ENCODE results near the gene SCOC. TPM values are rescaled to one million over a fixed set of nuclear protein-coding genes. Genes with fewer than 3 reads are reported as not detected.
A peak's percentile ranks its signal among the peaks of the same experiment; 100 is the strongest.

SCOC gene
- total RNA-seq, 1 donor from 2014 or later = 45.4 TPM

DNA sequence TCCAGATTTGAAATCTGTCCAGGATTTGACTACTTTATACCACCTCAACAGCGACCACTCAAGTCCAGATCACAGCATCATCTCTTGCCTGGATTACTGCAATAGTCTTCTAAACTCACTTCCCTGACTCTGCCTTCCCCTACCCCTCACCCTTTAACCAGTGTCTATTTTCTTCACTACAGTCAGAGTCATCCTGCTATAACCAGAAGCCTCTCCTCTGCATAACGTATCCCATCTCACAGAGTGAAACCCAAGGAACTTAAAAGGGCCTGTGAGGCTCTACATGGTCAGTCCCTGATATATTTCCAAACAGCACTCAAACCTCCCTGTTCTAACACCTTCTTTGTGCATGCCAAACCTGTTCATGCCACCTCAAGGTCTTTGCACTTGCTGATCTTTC, 40.7 kb upstream of the SCOC start:
- H3K4me1 ChIP-seq = no peaks in the 10 kb centered on the region
- intact Hi-C loops (cut with DNase I) = no loop called here
- no peaks in the 10 kb centered on the region for H3K27me3 ChIP-seq
- ATAC-seq (no peak), DNase-seq (no peak)
- TF ChIP-seq, protein P1, sequence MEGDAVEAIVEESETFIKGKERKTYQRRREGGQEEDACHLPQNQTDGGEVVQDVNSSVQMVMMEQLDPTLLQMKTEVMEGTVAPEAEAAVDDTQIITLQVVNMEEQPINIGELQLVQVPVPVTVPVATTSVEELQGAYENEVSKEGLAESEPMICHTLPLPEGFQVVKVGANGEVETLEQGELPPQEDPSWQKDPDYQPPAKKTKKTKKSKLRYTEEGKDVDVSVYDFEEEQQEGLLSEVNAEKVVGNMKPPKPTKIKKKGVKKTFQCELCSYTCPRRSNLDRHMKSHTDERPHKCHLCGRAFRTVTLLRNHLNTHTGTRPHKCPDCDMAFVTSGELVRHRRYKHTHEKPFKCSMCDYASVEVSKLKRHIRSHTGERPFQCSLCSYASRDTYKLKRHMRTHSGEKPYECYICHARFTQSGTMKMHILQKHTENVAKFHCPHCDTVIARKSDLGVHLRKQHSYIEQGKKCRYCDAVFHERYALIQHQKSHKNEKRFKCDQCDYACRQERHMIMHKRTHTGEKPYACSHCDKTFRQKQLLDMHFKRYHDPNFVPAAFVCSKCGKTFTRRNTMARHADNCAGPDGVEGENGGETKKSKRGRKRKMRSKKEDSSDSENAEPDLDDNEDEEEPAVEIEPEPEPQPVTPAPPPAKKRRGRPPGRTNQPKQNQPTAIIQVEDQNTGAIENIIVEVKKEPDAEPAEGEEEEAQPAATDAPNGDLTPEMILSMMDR (IDR thresholded peaks at IDR 0.05) = no peak
- no peak overlapping the region for H3K27ac ChIP-seq
- H3K36me3 ChIP-seq = no peaks in the 10 kb centered on the region
- H3K9me3 ChIP-seq = no peaks in the 10 kb centered on the region
- no peak overlapping the region for H3K4me3 ChIP-seq

DNA sequence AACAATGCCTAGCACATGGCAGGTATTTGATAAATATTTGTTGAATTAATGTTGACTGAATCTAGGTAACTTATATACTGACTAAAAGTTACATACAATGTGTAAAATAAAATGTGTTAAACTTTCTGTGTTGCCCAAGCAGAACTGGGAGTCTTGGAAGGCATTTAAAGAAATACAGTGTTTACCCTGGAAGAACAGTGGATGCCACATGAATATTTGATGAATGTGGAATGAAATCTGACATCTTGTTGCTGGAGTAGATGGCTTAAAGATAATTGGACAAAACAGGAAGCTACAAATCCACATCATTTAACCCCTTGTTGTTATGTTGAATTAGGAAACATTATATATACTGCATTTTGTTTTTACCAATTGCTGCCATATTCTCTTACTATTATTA, 39.9 kb upstream of the SCOC start:
- Histone ChIP-seq H3K27ac (no peak overlapping the region), H3K4me3 (no peak overlapping the region), H3K4me1 (no peaks in the 10 kb centered on the region), H3K27me3 (no peaks in the 10 kb centered on the region), H3K9me3 (no peaks in the 10 kb centered on the region), H3K36me3 (no peaks in the 10 kb centered on the region)
- TF ChIP-seq, protein P1 (IDR thresholded peaks at IDR 0.05) = no peak
- DNase-seq (no peak), ATAC-seq (no peak)
- intact Hi-C loops (cut with DNase I) = no loop called here

DNA sequence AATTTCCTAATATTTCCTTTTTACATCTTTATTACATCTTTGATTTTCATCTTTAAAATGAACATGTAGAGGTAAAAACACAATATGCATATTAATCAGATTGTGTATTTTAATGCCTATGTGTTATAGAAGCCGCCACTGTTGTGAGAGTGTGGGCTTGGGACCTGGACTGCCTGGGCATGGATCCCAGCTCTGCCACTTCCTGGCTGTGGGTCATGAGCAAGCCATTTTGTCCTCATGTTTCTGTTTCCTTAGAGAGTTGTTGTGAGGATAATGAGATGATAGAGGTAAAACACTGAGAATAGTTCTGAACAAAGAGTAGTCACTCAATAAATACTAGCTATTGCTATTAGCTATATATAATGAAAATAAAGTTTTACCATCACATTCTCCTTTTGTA, 38.4 kb upstream of the SCOC start:
- TF ChIP-seq, protein P1 (IDR thresholded peaks at IDR 0.05) = no peak
- no peaks in the 10 kb centered on the region for H3K27me3 ChIP-seq
- no peak overlapping the region for H3K27ac ChIP-seq
- ATAC-seq = no peak
- H3K4me1 ChIP-seq = no peaks in the 10 kb centered on the region
- DNase-seq = no peak
- H3K36me3 ChIP-seq = no peaks in the 10 kb centered on the region
- no peaks in the 10 kb centered on the region for H3K9me3 ChIP-seq
- H3K4me3 ChIP-seq = no peak overlapping the region
- intact Hi-C loops (cut with DNase I) = no loop called here

DNA sequence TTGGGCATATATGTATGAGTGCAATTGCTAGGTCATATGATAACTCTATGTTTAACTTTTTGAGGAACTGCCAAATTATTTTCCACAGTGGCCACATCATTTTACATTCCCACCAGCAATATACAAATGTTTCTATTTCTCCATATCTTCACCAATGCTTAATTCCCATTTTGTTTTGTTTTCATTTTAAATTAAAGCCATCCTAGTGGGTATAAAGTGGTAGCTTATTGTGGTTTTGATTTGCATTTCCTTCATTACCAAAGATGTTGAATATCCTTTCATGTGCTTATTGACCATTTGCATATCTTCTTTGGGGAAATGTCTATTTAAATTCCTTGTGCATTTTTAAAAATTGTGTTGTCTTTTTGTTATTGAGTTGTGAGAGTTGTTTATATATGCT, 36.7 kb upstream of the SCOC start:
- no peaks in the 10 kb centered on the region for H3K4me1 ChIP-seq
- intact Hi-C loops (cut with DNase I) = no loop called here
- DNase-seq (no peak), ATAC-seq (no peak)
- no peaks in the 10 kb centered on the region for H3K27me3 ChIP-seq
- TF ChIP-seq, protein P1 (IDR thresholded peaks at IDR 0.05) = no peak
- H3K4me3 ChIP-seq = no peak overlapping the region
- no peak overlapping the region for H3K27ac ChIP-seq
- H3K9me3 ChIP-seq = no peaks in the 10 kb centered on the region
- H3K36me3 ChIP-seq = no peaks in the 10 kb centered on the region

DNA sequence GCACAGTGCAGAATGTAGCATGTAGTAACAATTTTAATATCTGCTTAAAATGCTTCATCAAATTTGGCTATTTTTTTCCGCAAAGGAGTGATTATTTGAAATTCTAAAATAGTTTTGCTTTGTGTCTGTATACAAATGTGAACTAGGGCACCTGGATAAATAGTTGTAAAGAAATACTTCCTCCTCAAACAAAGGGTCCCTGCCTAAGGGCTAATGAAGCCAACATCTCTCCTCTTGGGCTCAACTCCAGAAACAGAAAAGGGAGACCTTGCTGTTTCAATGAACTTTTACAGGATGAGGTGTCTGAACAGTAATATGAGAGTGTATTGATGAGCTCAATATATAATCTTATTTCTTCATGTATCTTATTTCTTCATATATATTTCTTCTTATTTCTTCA, 30.8 kb upstream of the SCOC start:
- H3K27me3 ChIP-seq = no peaks in the 10 kb centered on the region
- no peaks in the 10 kb centered on the region for H3K4me1 ChIP-seq
- no peaks in the 10 kb centered on the region for H3K9me3 ChIP-seq
- no peak overlapping the region for H3K27ac ChIP-seq
- H3K4me3 ChIP-seq = no peak overlapping the region
- TF ChIP-seq, protein P1 (IDR thresholded peaks at IDR 0.05) = no peak
- no peaks in the 10 kb centered on the region for H3K36me3 ChIP-seq
- ATAC-seq (no peak), DNase-seq (no peak)
- intact Hi-C loops (cut with DNase I) = no loop called here

DNA sequence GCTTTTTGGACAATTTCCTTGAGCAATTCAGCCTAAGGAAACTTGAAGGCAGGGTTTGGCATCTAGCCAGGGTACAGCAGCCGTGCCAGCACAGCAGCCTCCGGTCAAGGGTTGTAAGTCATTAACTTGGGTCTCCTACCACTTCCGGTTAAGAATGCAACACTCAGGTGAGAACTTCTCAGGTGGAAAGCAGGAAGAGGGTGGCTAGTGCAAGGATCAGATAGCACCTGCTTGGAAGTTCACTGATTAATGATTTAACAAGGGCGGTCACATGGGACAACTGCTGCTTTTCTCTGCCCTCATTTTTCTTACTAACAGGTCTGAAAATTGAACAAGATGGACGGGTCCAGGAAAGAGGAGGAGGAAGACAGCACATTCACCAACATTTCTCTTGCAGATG, 30.1 kb upstream of the SCOC start:
- ATAC-seq (peak; percentile 95), DNase-seq (peak; percentile 83)
- H3K4me3 ChIP-seq = no peak overlapping the region
- no peaks in the 10 kb centered on the region for H3K36me3 ChIP-seq
- no peaks in the 10 kb centered on the region for H3K4me1 ChIP-seq
- H3K9me3 ChIP-seq = no peaks in the 10 kb centered on the region
- intact Hi-C loops (cut with DNase I) = no loop called here
- H3K27me3 ChIP-seq = no peaks in the 10 kb centered on the region
- TF ChIP-seq, protein P1 (IDR thresholded peaks at IDR 0.05) = no peak
- H3K27ac ChIP-seq = no peak overlapping the region

Data from upper lobe of right lung (tissue), 1 donor.